GM23248 (cell line): ENCODE data around the gene GGA2.

Experiments used
- EZH2 ChIP-seq: fragments of 200-600 bp; sonication (generic); IDR thresholded peaks from 2 replicates; pipeline ENCODE4 v1.6.1; 2018; ENCODE audit warnings: antibody characterized with exemption, mild to moderate bottlenecking; ENCODE audit not compliant: insufficient read depth, poor library complexity, severe bottlenecking
- EZH2phosphoT487 ChIP-seq: fragments of 200-600 bp; sonication (generic); IDR thresholded peaks from 2 replicates; pipeline ENCODE4 v1.6.1; 2018; ENCODE audit warnings: antibody characterized with exemption, moderate library complexity, mild to moderate bottlenecking, low read depth; ENCODE audit not compliant: insufficient read depth

GRCh38 chr16:23506606-23506994 lies 3.7 kb downstream of the GGA2 start:
- TF ChIP-seq EZH2 (no peak), EZH2phosphoT487 (no peak)
